OCI-LY3 (cell line): ENCODE measurements around the gene CDHR5.

Source experiments
- H2AFZ ChIP-seq: fragments of 200-600, 300-600 bp; shearing (Covaris generic); 2 replicates; pipeline ENCODE4 v1.6.0; 2014; ENCODE audit warnings: antibody characterized with exemption, low read depth, low read length
- H3K27ac ChIP-seq: fragments of 200-600, 300-600 bp; sonication (generic); 2 replicates; pipeline ENCODE4 v1.5.1; 2014; ENCODE audit warnings: mild to moderate bottlenecking, low read length, moderate library complexity, mixed read lengths
- H3K27me3 ChIP-seq: fragments of 200-600, 300-600 bp; sonication (generic); 2 replicates; pipeline ENCODE4 v1.6.1; 2014; ENCODE audit warnings: low read depth, low read length, mixed read lengths
- H3K36me3 ChIP-seq: fragments of 200-600, 300-600 bp; sonication (generic); replicated peaks from 2 replicates; pipeline ENCODE3; 2014; ENCODE audit warnings: low read depth, low read length, mixed read lengths
- H3K4me1 ChIP-seq: fragments of 300-600, 200-600 bp; sonication (generic); 2 replicates; pipeline ENCODE4 v1.6.1; 2014; ENCODE audit warnings: low read length, mixed read lengths
- H3K4me2 ChIP-seq: fragments of 200-600, 300-600 bp; sonication (generic); 2 replicates; pipeline ENCODE4 v1.6.1; 2014; ENCODE audit warnings: low read length, mixed read lengths
- H3K4me3 ChIP-seq: fragments of 300-600, 200-600 bp; sonication (generic); 2 replicates; pipeline ENCODE4 v1.5.1; 2014; ENCODE audit warnings: antibody characterized with exemption, mild to moderate bottlenecking, low read length, moderate library complexity
- H3K79me2 ChIP-seq: fragments of 300-600, 200-600 bp; shearing (Covaris generic); 2 replicates; pipeline ENCODE4 v1.6.1; 2014; ENCODE audit warnings: mild to moderate bottlenecking, low read length, mixed read lengths
- H3K9ac ChIP-seq: fragments of 300-600, 200-600 bp; shearing (Covaris generic); 2 replicates; pipeline ENCODE4 v1.6.0; 2014; ENCODE audit warnings: mild to moderate bottlenecking, low read length, moderate library complexity
- H3K9me3 ChIP-seq: fragments of 200-600, 300-600 bp; shearing (Covaris generic); 2 replicates; pipeline ENCODE4 v1.6.1; 2014; ENCODE audit warnings: low read length, mixed read lengths; ENCODE audit not compliant: insufficient read depth
- H4K20me1 ChIP-seq: fragments of 200-600, 300-600 bp; sonication (generic); 2 replicates; pipeline ENCODE4 v1.6.1; 2016; ENCODE audit warnings: low read length, mixed read lengths; ENCODE audit not compliant: insufficient read depth
- CTCF ChIP-seq: fragments of 200-600, 300-600 bp; sonication (generic); IDR thresholded peaks from 2 replicates; pipeline ENCODE4 v1.5.1; 2014; ENCODE audit warnings: antibody characterized with exemption, low read length, low read depth
- EZH2phosphoT487 ChIP-seq: fragments of 200-600 bp; shearing (Covaris generic); IDR thresholded peaks from 2 replicates; pipeline ENCODE4 v1.6.1; 2018; ENCODE audit warnings: antibody characterized with exemption, mixed run types, low read depth

Gene CDHR5

GRCh38 chr11:603154-603553 lies 21.6 kb downstream of the CDHR5 start:
- peaks cover 45% of the 10 kb centered on the region for H3K36me3 ChIP-seq
- TF ChIP-seq CTCF (no peak), EZH2phosphoT487 (no peak)

GRCh38 chr11:601573-602245 lies 23.0 kb downstream of the CDHR5 start:
- Histone ChIP-seq H3K27ac (no peak overlapping the region), H3K27me3 (no peaks in the 10 kb centered on the region), H2AFZ (no peak overlapping the region), H3K4me2 (no peak overlapping the region), H3K9ac (no peak overlapping the region), H3K9me3 (no peaks in the 10 kb centered on the region), H3K4me3 (no peak overlapping the region), H3K79me2 (no peaks in the 10 kb centered on the region; the same call in 1 of the 2 replicates), H3K4me1 (no peaks in the 10 kb centered on the region), H3K36me3 (peaks cover 41% of the 10 kb centered on the region), H4K20me1 (no peaks in the 10 kb centered on the region)
- TF ChIP-seq EZH2phosphoT487 (no peak), CTCF (no peak)

More at GRCh38 chr11:603154-603553, 21.6 kb downstream of the CDHR5 start:
- Histone ChIP-seq H3K4me1 (no peaks in the 10 kb centered on the region), H3K27ac (no peak overlapping the region), H3K9ac (no peak overlapping the region), H3K79me2 (no peaks in the 10 kb centered on the region), H3K9me3 (no peaks in the 10 kb centered on the region), H3K4me2 (no peak overlapping the region), H3K4me3 (no peak overlapping the region), H4K20me1 (no peaks in the 10 kb centered on the region), H3K27me3 (no peaks in the 10 kb centered on the region), H2AFZ (no peak overlapping the region)

GRCh38 chr11:598005-598680 lies 26.6 kb downstream of the CDHR5 start:
- Histone ChIP-seq H2AFZ (no peak overlapping the region), H3K27ac (no peak overlapping the region), H3K9me3 (no peaks in the 10 kb centered on the region), H3K4me2 (no peak overlapping the region), H3K4me1 (no peaks in the 10 kb centered on the region), H4K20me1 (no peaks in the 10 kb centered on the region), H3K36me3 (peaks cover 47% of the 10 kb centered on the region), H3K9ac (no peak overlapping the region), H3K27me3 (no peaks in the 10 kb centered on the region), H3K4me3 (no peak overlapping the region), H3K79me2 (peaks cover 6% of the 10 kb centered on the region; the same call in 1 of the 2 replicates)
- TF ChIP-seq CTCF (no peak), EZH2phosphoT487 (no peak)

GRCh38 chr11:597166-597725 lies 27.5 kb downstream of the CDHR5 start:
- Histone ChIP-seq H3K79me2 (peaks cover 6% of the 10 kb centered on the region; the same call in 1 of the 2 replicates), H4K20me1 (no peaks in the 10 kb centered on the region), H3K27me3 (no peaks in the 10 kb centered on the region), H3K9ac (no peak overlapping the region), H3K27ac (no peak overlapping the region), H3K4me1 (no peaks in the 10 kb centered on the region), H3K9me3 (no peaks in the 10 kb centered on the region), H2AFZ (no peak overlapping the region), H3K4me3 (no peak overlapping the region), H3K36me3 (peaks cover 52% of the 10 kb centered on the region), H3K4me2 (no peak overlapping the region)
- TF ChIP-seq EZH2phosphoT487 = no peak
- TF ChIP-seq CTCF = no peak
